Psoas muscle (tissue), 8 donors: Measurements from ENCODE around the gene RASAL2. TPM values are rescaled to one million over a fixed set of nuclear protein-coding genes. Genes with fewer than 3 reads are reported as not detected.

Source experiments
- ATAC-seq, 4 donors: fragments of 200-7000 bp; cut with Tn5 transposase; one replicate each; pipeline ENCODE4 v1.9.1; 2020; ENCODE audit warnings: moderate library complexity in 3 of 4, mild to moderate bottlenecking in 2 of 4
- DNase-seq, 2 donors: peaks; one replicate each; pipeline ENCODE4 v3.0.0-alpha.2; 2020
- H3K27ac ChIP-seq: fragments of 200-600 bp; one replicate; pipeline ENCODE4 v1.8.0; 2022
- H3K27me3 ChIP-seq, 3 donors: fragments of 200-600 bp in 1 of 3; one replicate each; pipeline versions ENCODE4 v1.6.1 to v1.8.0; 2013 to 2022; ENCODE audit warnings: low read length in 2 of 3, mild to moderate bottlenecking in 2 of 3, moderate library complexity in 1 of 3; ENCODE audit not compliant: insufficient read depth in 3 of 3
- H3K36me3 ChIP-seq, 2 donors: fragments of 200-600 bp in 1 of 2; one replicate each; pipeline versions ENCODE4 v1.6.1 to v1.8.0; 2013 to 2022; ENCODE audit warnings: low read depth in 1 of 2, mild to moderate bottlenecking in 1 of 2, moderate library complexity in 1 of 2; ENCODE audit not compliant: insufficient read depth in 1 of 2
- H3K4me1 ChIP-seq: fragments of 200-600 bp; one replicate; pipeline ENCODE4 v1.8.0; 2022
- H3K4me3 ChIP-seq: fragments of 200-600 bp; one replicate; pipeline ENCODE4 v1.8.0; 2022; ENCODE audit warnings: mild to moderate bottlenecking
- H3K9me3 ChIP-seq: fragments of 200-600 bp; one replicate; pipeline ENCODE4 v1.8.0; 2022
- WGBS, 3 donors: extraction: QIAGEN DNeasy Blood & Tissue Kit; methylation state at CpG; one replicate each; pipeline versions ENCODE4 v1.1.6 to v1.1.7; 2013; 5-methylcytosine and 5-hydroxymethylcytosine counted together
- intact Hi-C, 2 donors: fragments of 100-400 bp; cut with DNase I; formaldehyde crosslinking; loops; one replicate each; pipeline versions ENCODE4 v1.11.0 to v1.14.2; 2022
- polyA plus RNA-seq, 3 donors: library from polyadenylated mRNA; stranded (reverse); fragments of 200-250 nt; gene quantifications; one replicate each; pipeline ENCODE4 v1.2.3, GENCODE V29; 2013
- total RNA-seq, 4 donors: library from RNA; stranded (reverse); fragmentation: NEBNext Ultra II Directional in 2 of 4; extraction: Animal tissue kit (Norgen Biotek cat#: 25700) in 2 of 4; gene quantifications; one replicate each; pipeline versions ENCODE4 v1.2.1 to v1.2.4, GENCODE V29; 2021 to 2023
- TF ChIP-seq, protein P1 (sequence below): fragments of 200-600 bp; IDR thresholded peaks from one replicate; pipeline ENCODE4 v1.8.0; 2022; ENCODE audit warnings: antibody characterized with exemption
- donor health status: healthy with polysubstance abuse.
- donor health status: DM: no; HTN: no; CAD: no; lungs with moderate emphysema.
- donor health status: Bipolar disorder and iron deficiency.
- donor health status: healthy.
- donor health status: DM: yes; HTN: yes; CAD: no.
- donor health status: DM: no; HTN: no; CAD: no.
- donor health status: DM: no; HTN: no; CAD: no.
- donor health status: DM: yes; HTN: yes; CAD: no.

Gene RASAL2
- total and polyA plus RNA-seq, 7 donors = 1.9 to 42.1 (median 5.5) TPM

GRCh38 chr1:178127482-178128191 lies 33.7 kb downstream of the RASAL2 start:
- intact Hi-C loops = no loop called here
- no peak overlapping the region for H3K27ac ChIP-seq
- H3K36me3 ChIP-seq = no peaks in the 10 kb centered on the region
- ATAC-seq (no peak), DNase-seq (no peak)
- no peak overlapping the region for H3K4me3 ChIP-seq
- WGBS, 3 donors = 92 to 95% (median 93%) methylated on average over 2 of the region's 2 CpGs
- H3K9me3 ChIP-seq = no peaks in the 10 kb centered on the region
- H3K27me3 ChIP-seq = no peaks in the 10 kb centered on the region
- TF ChIP-seq, protein P1, sequence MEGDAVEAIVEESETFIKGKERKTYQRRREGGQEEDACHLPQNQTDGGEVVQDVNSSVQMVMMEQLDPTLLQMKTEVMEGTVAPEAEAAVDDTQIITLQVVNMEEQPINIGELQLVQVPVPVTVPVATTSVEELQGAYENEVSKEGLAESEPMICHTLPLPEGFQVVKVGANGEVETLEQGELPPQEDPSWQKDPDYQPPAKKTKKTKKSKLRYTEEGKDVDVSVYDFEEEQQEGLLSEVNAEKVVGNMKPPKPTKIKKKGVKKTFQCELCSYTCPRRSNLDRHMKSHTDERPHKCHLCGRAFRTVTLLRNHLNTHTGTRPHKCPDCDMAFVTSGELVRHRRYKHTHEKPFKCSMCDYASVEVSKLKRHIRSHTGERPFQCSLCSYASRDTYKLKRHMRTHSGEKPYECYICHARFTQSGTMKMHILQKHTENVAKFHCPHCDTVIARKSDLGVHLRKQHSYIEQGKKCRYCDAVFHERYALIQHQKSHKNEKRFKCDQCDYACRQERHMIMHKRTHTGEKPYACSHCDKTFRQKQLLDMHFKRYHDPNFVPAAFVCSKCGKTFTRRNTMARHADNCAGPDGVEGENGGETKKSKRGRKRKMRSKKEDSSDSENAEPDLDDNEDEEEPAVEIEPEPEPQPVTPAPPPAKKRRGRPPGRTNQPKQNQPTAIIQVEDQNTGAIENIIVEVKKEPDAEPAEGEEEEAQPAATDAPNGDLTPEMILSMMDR = no peak
- peaks cover 13% of the 10 kb centered on the region for H3K4me1 ChIP-seq

GRCh38 chr1:178133239-178133989 lies 39.5 kb downstream of the RASAL2 start:
- Histone ChIP-seq H3K27ac (no peak overlapping the region), H3K4me1 (peaks cover 11% of the 10 kb centered on the region), H3K27me3 (no peaks in the 10 kb centered on the region), H3K9me3 (no peaks in the 10 kb centered on the region), H3K36me3 (no peaks in the 10 kb centered on the region), H3K4me3 (no peak overlapping the region)
- no peak for DNase-seq
- 83 to 87% (median 83%) methylated on average over 3 of the region's 3 CpGs for WGBS, 3 donors
- no peak for ATAC-seq
- intact Hi-C loops = no loop called here
- TF ChIP-seq, protein P1 = no peak

DNA sequence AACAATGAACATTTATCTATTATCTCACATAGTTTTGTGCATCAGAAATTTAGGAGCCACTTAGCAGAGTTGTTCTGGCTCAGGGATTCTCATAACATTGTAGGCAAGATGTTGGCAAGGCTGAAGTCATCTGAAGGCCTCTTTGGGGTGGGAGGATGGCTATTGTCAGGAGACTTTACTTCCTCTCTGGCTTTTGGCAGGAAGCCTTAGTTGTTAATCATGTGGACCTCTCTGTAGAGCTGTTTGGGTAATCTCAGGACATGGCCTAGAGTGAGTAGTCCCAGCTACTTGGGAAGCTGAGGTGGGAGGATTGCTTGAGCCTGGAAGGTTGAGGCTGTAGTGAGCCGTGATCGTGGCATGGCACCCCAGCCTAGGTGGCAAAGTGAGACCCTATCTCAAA lies 40.2 kb downstream of the RASAL2 start:
- DNase-seq = no peak
- no peaks in the 10 kb centered on the region for H3K9me3 ChIP-seq
- ATAC-seq = peak in 3 of 4 donors; percentile 36 to 49 (median 45)
- TF ChIP-seq, protein P1 = no peak
- H3K36me3 ChIP-seq = no peaks in the 10 kb centered on the region
- H3K27ac ChIP-seq = no peak overlapping the region
- H3K4me3 ChIP-seq = no peak overlapping the region
- H3K4me1 ChIP-seq = peaks cover 11% of the 10 kb centered on the region
- no peaks in the 10 kb centered on the region for H3K27me3 ChIP-seq
- 63 to 67% (median 65%) methylated on average over 2 of the region's 2 CpGs for WGBS, 3 donors
- intact Hi-C loops = no loop called here

DNA sequence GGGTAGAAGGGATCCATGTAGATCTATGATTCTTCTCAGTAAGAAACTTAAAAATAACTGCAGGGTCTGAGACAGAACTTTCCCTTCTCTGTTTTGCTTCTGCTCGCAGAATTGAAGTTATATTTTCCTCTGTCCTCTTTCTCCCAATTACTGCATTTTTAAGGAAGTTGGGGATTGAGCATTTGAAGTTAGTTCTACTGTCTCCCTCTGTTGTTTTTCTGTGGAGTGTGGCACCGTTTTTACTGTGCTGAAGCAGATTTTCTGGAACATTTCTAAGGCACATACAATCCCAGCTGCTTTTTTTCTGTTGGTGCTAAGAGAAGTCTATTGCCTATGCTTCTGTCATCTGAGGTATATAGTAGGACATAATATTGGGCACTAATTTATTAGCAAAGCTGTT lies 43.3 kb downstream of the RASAL2 start:
- Histone ChIP-seq H3K4me3 (no peak overlapping the region), H3K27me3 (no peaks in the 10 kb centered on the region), H3K27ac (no peak overlapping the region), H3K4me1 (peaks cover 11% of the 10 kb centered on the region), H3K36me3 (no peaks in the 10 kb centered on the region), H3K9me3 (no peaks in the 10 kb centered on the region)
- no peak for DNase-seq
- TF ChIP-seq, protein P1 = no peak
- ATAC-seq = no peak
- intact Hi-C loops = no loop called here
- WGBS, 3 donors = 11 to 27% (median 21%) methylated on average over 2 of the region's 2 CpGs
